Vagina (tissue), 2 donors: ENCODE results near the gene LDLRAD3. TPM values are rescaled to one million over a fixed set of nuclear protein-coding genes. Genes with fewer than 3 reads are reported as not detected.

Experiments
- DNase-seq, 2 donors: peaks; one replicate each; pipeline ENCODE4 v3.0.0-alpha.2; 2017; ENCODE audit errors: extremely low spot score in 2 of 2
- H3K27ac ChIP-seq: fragments of 200-600 bp; sonication (generic); one replicate; pipeline ENCODE4 v1.5.1; 2019
- H3K27me3 ChIP-seq: fragments of 200-600 bp; sonication (generic); one replicate; pipeline ENCODE4 v1.5.1; 2019
- H3K36me3 ChIP-seq, 2 donors: fragments of 200-600 bp; sonication (generic); one replicate each; pipeline ENCODE4 v1.5.1; 2017 to 2019
- H3K4me1 ChIP-seq: fragments of 200-600 bp; sonication (generic); one replicate; pipeline ENCODE4 v1.5.1; 2019
- H3K4me3 ChIP-seq, 2 donors: fragments of 200-600 bp; sonication (generic); 1 replicate in 1 of 2; 2 replicates in 1 of 2; pipeline ENCODE4 v1.5.1; 2016 to 2019
- H3K9me3 ChIP-seq: fragments of 200-600 bp; sonication (generic); one replicate; pipeline ENCODE4 v1.5.1; 2019
- CTCF ChIP-seq, 3 experiments: fragments of 450-650 bp in 2 of 3; fragments of 200-600 bp in 1 of 3; sonication (generic) in 1 of 3; IDR thresholded peaks; one replicate each; pipeline ENCODE4 v1.5.1; 2017 to 2019; ENCODE audit warnings: antibody characterized with exemption in 3 of 3, mild to moderate bottlenecking in 2 of 3, moderate library complexity in 2 of 3
- POLR2A ChIP-seq, 2 donors: fragments of 450-650 bp; IDR thresholded peaks; one replicate each; pipeline ENCODE4 v1.6.1; 2017; ENCODE audit warnings: antibody characterized with exemption in 2 of 2, mild to moderate bottlenecking in 2 of 2, moderate library complexity in 2 of 2
- POLR2AphosphoS5 ChIP-seq, 2 donors: sonication (generic); formaldehyde crosslinking; IDR thresholded peaks; one replicate each; pipeline ENCODE4 v1.9.0; 2017; ENCODE audit warnings: antibody characterized with exemption in 2 of 2, mild to moderate bottlenecking in 2 of 2, low read depth in 1 of 2; ENCODE audit not compliant: insufficient read depth in 1 of 2
- intact Hi-C: fragments of 100-400 bp; cut with DNase I; formaldehyde crosslinking; loops from one replicate; pipeline ENCODE4 v1.15.1; 2023
- total RNA-seq: library from RNA; depleted of rRNA; stranded (reverse); fragments of >200 nt; gene quantifications from one replicate; pipeline ENCODE4 v1.2.3, GENCODE V29; 2016

Gene LDLRAD3
- total RNA-seq, 1 donor from 2014 or later: 34.4 TPM

GRCh38 chr11:36196411-36196998 lies 252.6 kb downstream of the LDLRAD3 start:
- peak in 1 of 2 donors; percentile 78 for DNase-seq

GRCh38 chr11:36201411-36201810 lies 257.5 kb downstream of the LDLRAD3 start:
- no peaks in the 10 kb centered on the region for H3K27me3 ChIP-seq
- H3K36me3 ChIP-seq: no peaks in the 10 kb centered on the region
- intact Hi-C loops: no loop called here
- H3K27ac ChIP-seq: no peak overlapping the region
- H3K9me3 ChIP-seq: no peaks in the 10 kb centered on the region
- H3K4me1 ChIP-seq: peaks cover 7% of the 10 kb centered on the region
- no peak overlapping the region for H3K4me3 ChIP-seq
- DNase-seq: no peak
- TF ChIP-seq POLR2A (IDR thresholded peaks at IDR 0.05): no peak
- TF ChIP-seq POLR2AphosphoS5 (IDR thresholded peaks at IDR 0.05; ENCODE audit: insufficient read depth in 1 of 2, low read depth in 1 of 2): no peak
- TF ChIP-seq CTCF (IDR thresholded peaks at IDR 0.05): no peak

More at GRCh38 chr11:36196411-36196998, 252.6 kb downstream of the LDLRAD3 start:
- H3K27me3 ChIP-seq: no peaks in the 10 kb centered on the region
- H3K4me1 ChIP-seq: peaks cover 14% of the 10 kb centered on the region
- H3K27ac ChIP-seq: peak overlapping the region; percentile 24
- intact Hi-C loops: no loop called here
- H3K36me3 ChIP-seq: no peaks in the 10 kb centered on the region
- no peak for TF ChIP-seq CTCF (IDR thresholded peaks at IDR 0.05)
- no peak for TF ChIP-seq POLR2A (IDR thresholded peaks at IDR 0.05)
- no peak for TF ChIP-seq POLR2AphosphoS5 (IDR thresholded peaks at IDR 0.05; ENCODE audit: insufficient read depth in 1 of 2, low read depth in 1 of 2)
- no peaks in the 10 kb centered on the region for H3K9me3 ChIP-seq
- H3K4me3 ChIP-seq: no peak overlapping the region

GRCh38 chr11:36205536-36205935 lies 261.7 kb downstream of the LDLRAD3 start:
- H3K36me3 ChIP-seq: no peaks in the 10 kb centered on the region
- H3K4me3 ChIP-seq: no peak overlapping the region
- TF ChIP-seq POLR2A (IDR thresholded peaks at IDR 0.05) (no peak), POLR2AphosphoS5 (IDR thresholded peaks at IDR 0.05; ENCODE audit: insufficient read depth in 1 of 2, low read depth in 1 of 2) (no peak), CTCF (IDR thresholded peaks at IDR 0.05) (no peak)
- no peaks in the 10 kb centered on the region for H3K9me3 ChIP-seq
- intact Hi-C loops: no loop called here
- no peaks in the 10 kb centered on the region for H3K4me1 ChIP-seq
- no peaks in the 10 kb centered on the region for H3K27me3 ChIP-seq
- no peak overlapping the region for H3K27ac ChIP-seq
- no peak for DNase-seq

GRCh38 chr11:36210529-36210928 lies 266.7 kb downstream of the LDLRAD3 start:
- no peaks in the 10 kb centered on the region for H3K36me3 ChIP-seq
- H3K27ac ChIP-seq: no peak overlapping the region
- DNase-seq: no peak
- peaks cover 18% of the 10 kb centered on the region for H3K4me1 ChIP-seq
- intact Hi-C loops: no loop called here
- H3K4me3 ChIP-seq: no peak overlapping the region
- no peaks in the 10 kb centered on the region for H3K9me3 ChIP-seq
- no peaks in the 10 kb centered on the region for H3K27me3 ChIP-seq
- TF ChIP-seq POLR2A (IDR thresholded peaks at IDR 0.05) (no peak), CTCF (IDR thresholded peaks at IDR 0.05) (no peak), POLR2AphosphoS5 (IDR thresholded peaks at IDR 0.05; ENCODE audit: insufficient read depth in 1 of 2, low read depth in 1 of 2) (no peak)

- TF ChIP-seq POLR2AphosphoS5 (IDR thresholded peaks at IDR 0.05; ENCODE audit: insufficient read depth in 1 of 2, low read depth in 1 of 2) (no peak), CTCF (IDR thresholded peaks at IDR 0.05) (no peak), POLR2A (IDR thresholded peaks at IDR 0.05) (no peak)
- Histone ChIP-seq H3K27me3 (no peaks in the 10 kb centered on the region), H3K4me1 (peaks cover 18% of the 10 kb centered on the region), H3K9me3 (no peaks in the 10 kb centered on the region), H3K36me3 (no peaks in the 10 kb centered on the region), H3K4me3 (no peak overlapping the region), H3K27ac (no peak overlapping the region)
- intact Hi-C loops: no loop called here
- no peak for DNase-seq
Measured at GRCh38 chr11:36211761-36212430, 268.0 kb downstream of the LDLRAD3 start.
